ENCODE measurements around the gene APLP1.
"Not testable (repeated sequence)": the region's sequence is repeated elsewhere in the genome, so short reads cannot be mapped to it uniquely, and the experiment has no call there.

Gene APLP1

DNA sequence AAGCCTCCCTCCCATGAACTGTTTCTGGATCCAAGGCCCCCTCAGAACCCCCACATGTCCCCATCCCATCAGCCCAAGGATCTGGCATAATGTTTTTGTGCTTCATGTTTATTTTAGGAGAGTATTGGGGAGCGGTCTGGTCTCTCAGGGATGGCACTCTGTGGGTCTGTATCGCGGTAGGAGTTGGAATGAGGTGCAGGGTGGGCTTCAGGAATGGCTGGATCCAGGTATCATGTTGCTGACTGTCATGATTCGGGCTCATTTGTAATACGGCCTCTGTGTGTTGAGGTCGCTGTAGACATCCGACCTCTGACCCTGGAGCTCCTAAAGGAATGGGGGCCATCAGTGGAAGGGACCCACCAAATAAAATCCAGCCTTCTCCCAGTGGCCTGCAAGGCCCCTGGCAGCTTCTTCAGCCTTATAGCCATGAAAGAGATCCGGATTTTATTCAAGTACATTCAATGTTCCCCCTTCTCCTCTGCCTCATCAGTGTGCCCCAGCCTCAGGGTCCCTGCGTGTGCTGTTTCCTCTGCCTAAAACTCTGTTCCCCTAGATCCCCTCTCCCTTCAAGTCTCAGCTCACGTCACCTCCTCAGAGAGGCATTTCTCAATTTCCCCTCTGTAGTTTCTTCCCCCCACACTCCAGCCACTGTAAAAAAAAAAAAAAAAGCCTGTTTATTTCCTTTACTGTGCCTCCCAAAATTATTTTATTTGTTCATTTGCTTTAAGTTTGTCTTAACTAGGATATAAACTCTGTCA lies 36.1 kb downstream of the APLP1 start:
- DNase-seq (ENCODE audit: low spot score): no peak

DNA sequence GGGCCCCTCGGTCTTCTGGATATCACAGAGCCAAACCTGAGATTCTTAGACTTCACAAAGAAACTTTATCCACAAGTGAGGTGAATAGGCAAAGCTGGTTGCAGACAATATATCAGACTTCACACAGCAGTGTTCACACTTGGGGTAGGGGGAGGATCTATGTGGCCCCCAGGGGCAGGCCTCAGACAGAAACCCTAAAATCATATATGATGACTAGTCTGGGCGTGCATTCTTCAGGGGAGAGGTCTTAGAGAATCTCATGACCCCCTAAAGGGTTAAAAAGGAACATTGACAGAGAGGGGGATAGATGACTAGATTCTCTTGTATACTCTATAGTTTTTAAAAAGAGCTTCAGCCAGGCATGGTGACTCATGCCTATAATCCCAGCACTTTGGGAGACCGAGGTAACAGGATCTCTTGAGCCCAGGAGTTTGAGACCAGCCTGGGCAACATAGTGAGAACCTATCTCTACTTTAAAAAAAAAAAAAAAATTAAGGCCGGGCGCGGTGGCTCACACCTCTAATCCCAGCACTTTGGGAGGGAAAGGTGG lies 36.9 kb downstream of the APLP1 start:
- DNase-seq (ENCODE audit: low spot score): no peak

DNA sequence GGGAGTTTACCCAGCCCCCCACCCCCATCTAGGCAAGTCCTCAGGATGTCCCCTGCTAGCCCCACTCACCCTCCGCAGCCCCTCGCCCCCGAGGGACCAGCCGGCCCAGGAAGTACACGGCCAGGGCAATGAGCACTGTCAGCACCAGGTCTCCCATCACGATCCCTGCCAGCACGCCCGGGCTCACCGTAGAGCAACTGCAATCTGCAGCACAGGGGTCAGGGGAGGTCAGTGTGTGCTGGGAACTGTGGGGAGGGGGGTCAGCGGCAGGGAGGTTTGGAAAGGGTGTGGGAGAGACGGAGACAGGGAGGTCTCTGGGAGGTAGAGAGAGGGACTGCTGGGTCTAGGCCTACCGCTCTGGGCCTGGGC lies 39.0 kb downstream of the APLP1 start:
- DNase-seq (ENCODE audit: low spot score): no peak

DNA sequence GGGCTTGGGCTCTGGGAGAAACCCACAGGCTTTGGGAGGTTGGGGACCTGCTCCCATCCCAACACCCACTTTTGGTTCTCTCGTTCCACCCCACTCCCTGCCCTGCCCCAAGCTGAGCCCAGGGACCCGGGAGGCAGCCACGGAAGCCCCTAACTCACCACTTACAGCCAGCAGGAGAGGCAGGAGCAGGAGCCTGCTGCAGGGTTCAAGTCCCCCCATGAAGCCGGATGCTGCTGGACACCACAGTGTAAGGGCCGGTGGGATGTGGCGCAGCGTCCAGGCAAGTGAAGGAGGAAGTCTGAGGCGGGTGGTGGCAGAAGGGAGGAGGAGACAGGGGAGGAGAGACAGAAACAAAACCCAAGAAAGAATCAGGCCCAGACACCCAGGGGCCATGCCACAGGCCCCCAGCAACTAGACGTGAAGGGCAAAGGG lies 39.7 kb downstream of the APLP1 start, which contains the start of gene TYROBP:
TYROBP (minus strand) TSS at position 286 of the 432 bp plus-strand sequence; CDS start at position 219, 67 bp downstream.
- no peak for DNase-seq (ENCODE audit: low spot score)

DNA sequence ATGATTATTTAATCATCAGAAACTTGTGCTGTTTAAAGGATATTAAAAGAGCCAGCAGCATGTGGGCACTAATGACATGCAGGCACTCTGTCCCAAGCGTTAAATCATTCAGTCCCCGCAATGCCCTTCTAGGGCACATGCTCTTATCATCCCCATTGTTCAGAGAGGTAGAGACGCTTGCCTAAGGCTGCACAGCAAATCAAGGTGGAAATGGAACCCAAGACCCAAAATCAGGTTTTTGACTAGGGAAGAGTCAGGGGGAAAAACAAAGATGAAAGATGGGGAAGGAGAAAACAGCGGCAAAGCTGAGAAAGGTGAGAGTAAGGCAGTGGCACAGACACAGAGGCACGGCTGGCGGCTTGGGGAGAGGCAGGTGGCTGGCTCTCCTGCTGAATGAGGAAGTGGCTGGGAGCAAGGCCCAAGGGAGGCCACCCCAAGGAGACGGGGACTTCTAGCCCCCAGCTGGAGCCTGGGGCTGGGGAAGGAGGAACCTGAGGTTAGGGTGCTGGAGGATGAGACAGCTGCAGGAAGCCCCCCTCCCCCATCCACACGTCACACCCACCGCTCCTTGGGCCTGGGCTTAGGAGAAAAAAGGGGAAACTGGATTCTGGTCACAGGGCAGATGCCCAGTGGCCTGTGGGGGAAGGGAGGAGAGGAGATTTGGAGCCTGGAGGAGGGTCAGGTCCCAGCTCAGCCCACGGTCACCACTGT lies 40.8 kb downstream of the APLP1 start:
- DNase-seq (ENCODE audit: low spot score): no peak

DNA sequence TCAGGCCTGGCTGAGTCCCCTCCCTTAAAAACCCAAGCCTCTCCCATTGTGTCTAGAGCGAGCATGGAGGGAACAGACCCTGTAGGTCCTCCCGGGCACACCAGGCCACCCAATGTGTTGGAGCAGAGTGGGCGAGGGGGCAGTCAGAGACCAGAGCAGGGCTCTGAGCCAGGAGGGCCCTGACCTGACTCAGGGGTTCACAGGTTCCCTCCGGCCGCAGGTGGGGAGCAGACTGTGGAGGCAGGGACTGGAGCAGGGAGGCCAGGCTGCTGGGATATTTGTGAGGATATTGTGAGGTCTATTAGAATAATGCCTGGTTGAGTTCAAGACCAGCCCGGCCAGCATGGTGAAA lies 41.3 kb downstream of the APLP1 start:
- no peak for DNase-seq (ENCODE audit: low spot score)

DNA sequence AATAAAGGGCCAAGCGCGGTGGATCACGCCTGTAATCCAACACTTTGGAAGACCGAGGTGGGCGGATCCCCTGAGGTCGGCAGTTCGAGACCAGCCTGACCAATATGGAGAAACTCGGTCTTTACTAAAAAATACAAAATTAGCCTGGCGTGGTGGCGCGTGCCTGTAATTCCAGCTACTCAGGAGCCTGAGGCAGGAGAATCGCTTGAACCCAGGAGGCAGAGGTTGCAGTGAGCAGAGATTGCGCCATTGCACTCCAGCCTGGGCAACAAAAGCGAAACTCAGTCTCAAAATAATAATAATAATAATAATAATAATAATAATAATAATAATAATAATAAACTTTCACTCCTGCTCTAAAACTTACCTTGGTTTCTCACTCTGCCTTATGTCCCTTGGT lies 42.0 kb downstream of the APLP1 start:
- DNase-seq (ENCODE audit: low spot score): not testable (repeated sequence)

DNA sequence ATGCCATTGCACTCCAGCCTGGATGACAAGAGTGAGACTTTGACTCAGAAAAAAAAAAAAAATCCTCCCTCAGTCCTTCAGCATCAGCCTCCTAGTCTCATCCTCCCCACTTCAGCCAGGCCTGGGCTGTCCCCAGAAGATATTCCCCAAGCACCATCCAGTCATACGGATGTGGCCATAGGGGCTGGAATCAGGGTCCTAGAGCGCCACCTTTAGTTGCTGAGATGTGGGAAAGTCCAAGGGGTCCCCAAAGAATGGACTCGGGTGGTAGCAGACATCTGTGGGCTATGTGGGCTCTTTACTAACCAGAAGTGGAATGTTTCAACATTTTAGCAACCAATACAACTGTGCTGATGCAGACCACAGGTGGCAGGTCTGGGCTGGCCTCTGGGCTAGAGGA lies 42.8 kb downstream of the APLP1 start:
- no peak for DNase-seq (ENCODE audit: low spot score)

DNA sequence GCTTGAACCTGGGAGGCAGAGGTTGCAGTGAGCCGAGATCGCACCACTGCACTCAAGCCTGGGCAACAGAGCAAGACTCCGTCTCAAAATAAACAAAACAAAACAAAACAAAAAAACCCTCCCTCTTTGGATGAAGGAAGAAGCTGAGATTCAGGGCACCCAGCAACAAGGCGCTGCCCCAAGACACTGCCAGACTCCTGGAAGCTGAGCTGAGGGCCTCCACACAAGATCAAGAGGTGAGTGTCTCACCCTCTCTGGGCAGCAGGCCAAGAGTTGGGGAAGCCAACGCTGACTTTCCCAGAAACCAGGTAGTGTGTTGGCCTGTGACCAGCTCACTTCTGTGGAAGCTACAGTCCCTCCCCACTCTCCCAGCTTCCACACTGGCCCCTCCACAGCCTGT lies 43.4 kb downstream of the APLP1 start:
- DNase-seq (ENCODE audit: low spot score): no peak

DNA sequence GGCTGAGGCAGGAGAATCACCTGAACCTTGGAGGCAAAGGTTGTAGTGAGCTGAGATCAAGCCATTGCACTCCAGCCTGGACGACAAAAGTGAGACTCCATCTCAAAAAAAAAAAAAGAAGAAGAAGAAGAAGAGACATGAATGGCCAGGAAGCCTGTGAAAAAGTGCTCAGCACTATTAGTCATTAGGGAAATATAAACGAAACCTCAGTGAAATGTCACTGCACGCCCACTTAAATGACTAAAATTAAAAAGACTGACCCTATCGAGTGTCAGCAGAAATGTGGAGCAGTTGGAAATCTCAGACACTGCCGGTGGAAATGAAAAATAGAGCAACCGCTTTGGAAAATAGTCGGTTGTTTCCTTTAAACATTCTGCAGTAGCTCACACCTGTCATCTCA lies 45.2 kb downstream of the APLP1 start:
- DNase-seq (ENCODE audit: low spot score): no peak

DNA sequence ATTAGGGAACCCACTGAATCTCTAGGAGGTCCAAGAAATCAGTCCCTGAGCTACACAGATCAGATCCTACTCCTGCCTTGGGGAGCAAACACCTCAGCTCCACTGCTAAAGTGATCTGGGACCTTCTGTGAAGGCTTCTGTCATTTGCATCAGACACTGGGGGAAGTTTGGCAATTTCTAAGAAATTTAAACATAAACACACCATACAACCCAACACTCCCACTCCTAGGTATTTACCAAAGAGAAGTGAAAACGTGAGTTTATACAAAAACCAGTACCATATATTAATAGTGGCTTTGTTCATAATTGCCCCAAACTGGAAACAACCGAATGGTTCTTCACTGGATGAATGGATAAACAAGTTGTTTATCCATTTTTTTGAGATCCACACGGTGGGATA lies 47.1 kb downstream of the APLP1 start:
- DNase-seq (ENCODE audit: low spot score): no peak

DNA sequence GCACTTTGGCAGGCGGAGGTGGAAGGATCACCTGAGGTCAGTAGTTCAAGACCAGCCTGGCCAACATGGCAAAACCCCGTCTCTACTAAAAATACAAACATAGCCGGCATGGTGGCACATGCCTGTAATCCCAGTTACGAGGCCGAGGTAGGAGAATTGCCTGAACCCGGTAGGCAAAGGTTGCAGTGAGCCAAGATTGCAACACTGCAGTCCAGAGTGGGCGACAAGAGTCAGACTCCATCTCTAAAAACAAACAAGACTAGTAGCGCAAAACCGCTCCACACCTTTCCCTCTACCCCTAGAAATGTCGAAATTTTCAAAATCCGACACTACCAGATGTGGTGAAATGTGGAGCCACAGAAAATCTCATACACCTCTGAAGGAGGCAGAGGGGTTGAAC lies 50.9 kb downstream of the APLP1 start:
- DNase-seq (ENCODE audit: low spot score): no peak

DNA sequence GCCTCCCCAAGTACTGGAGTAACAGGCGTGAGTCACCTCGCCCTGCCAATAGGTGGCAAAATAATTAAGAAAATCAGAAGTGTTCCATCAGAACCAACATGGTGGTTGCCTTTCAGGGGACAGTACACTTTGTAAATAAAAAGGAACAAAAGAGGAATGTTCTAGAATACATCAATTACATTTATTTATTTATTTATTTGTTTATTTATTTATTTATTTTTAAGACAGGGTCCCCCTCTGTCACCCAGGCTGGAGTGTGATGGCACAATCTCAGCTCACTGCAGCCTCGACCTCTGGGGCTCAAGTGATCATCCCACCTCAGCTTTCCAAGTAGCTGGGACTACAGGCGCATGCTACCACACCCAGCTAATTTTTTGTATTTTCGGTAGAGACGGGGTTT lies 52.6 kb downstream of the APLP1 start:
- DNase-seq (ENCODE audit: low spot score): no peak

DNA sequence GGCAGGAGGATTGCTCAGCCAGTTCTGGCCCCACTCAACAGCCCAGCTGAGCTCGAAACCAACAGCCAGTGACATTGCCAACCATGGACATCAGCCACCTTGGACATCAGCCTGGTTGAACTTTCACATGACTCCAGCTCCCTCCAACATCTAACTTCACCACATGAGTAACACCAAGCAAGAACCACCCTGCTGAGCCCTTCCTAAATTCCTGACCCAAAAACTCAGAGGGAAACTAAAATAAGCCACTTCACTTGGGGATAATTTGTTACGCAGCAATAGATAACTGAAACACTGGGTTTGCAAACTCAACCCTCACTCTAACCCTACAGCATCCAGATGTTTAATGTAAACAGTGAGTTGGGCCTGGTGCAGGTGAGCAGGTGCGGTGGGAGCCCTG lies 57.1 kb downstream of the APLP1 start:
- DNase-seq (ENCODE audit: low spot score): no peak

DNA sequence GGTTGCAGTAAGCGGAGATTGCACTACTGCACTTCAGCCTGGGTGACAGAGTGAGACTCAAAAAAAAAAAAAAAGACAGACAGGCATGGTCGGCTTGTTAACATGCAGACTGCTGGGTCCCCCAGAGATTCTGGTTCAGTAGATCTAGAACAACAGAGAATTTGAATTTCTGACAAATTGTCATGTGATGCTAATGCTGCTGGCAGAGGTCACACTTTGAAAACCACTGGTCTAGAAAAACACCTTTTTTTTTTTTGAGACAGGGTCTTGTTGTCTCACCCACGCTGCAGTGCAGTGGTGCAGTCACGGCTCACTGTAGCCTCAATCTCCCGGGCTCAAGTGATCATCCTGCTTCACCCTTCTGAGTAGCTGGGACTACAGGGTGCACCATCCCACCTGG lies 60.1 kb downstream of the APLP1 start:
- DNase-seq (ENCODE audit: low spot score): no peak

All from SW480 (cell line).